Measurements from ENCODE around the gene CFAP251.
"Not testable (repeated sequence)": the region's sequence is repeated elsewhere in the genome, so short reads cannot be mapped to it uniquely, and the experiment has no call there.

DNA sequence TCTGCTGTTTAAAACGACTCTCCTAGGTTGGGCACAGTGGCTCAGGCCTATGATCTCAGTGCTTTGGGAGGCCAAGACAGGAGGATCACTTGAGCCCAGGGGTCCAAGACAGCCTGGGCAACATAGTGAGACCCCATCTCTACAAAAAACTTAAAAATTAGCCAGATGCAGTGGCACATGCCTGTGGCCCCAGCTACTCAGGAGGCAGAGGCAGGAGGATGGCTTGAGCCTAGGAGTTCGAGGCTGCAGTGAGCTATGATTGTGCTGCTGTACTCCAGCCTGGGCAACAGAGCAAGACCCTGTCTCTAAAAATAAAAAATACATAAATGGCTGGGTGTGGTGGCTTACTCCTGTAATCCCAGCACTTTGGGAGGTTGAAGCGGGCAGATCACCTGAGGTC lies 123.1 kb downstream of the CFAP251 start:
- TF ChIP-seq, protein P1, sequence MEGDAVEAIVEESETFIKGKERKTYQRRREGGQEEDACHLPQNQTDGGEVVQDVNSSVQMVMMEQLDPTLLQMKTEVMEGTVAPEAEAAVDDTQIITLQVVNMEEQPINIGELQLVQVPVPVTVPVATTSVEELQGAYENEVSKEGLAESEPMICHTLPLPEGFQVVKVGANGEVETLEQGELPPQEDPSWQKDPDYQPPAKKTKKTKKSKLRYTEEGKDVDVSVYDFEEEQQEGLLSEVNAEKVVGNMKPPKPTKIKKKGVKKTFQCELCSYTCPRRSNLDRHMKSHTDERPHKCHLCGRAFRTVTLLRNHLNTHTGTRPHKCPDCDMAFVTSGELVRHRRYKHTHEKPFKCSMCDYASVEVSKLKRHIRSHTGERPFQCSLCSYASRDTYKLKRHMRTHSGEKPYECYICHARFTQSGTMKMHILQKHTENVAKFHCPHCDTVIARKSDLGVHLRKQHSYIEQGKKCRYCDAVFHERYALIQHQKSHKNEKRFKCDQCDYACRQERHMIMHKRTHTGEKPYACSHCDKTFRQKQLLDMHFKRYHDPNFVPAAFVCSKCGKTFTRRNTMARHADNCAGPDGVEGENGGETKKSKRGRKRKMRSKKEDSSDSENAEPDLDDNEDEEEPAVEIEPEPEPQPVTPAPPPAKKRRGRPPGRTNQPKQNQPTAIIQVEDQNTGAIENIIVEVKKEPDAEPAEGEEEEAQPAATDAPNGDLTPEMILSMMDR (IDR thresholded peaks at IDR 0.05; ENCODE audit: extremely low read depth in 1 of 2, insufficient read depth in 1 of 2, low read depth in 1 of 2, low read length in 2 of 2), result not testable (repeated sequence)
- TF ChIP-seq EZH2 (IDR thresholded peaks at IDR 0.05; ENCODE audit: borderline replicate concordance, low read depth, low read length, severe bottlenecking); JUN (IDR thresholded peaks at IDR 0.05; ENCODE audit: borderline replicate concordance, insufficient read depth, insufficient read length, low read depth); POLR2AphosphoS5 (IDR thresholded peaks at IDR 0.05; ENCODE audit: insufficient read depth, low read depth, low read length); MYC (IDR thresholded peaks at IDR 0.05; ENCODE audit: low read depth, low read length); POLR2A (IDR thresholded peaks at IDR 0.05; ENCODE audit: low read depth, low read length); FOS (IDR thresholded peaks at IDR 0.05; ENCODE audit: borderline replicate concordance, insufficient read depth, low read length); GATA2 (IDR thresholded peaks at IDR 0.05; ENCODE audit: insufficient read depth, insufficient read length, low read depth, low read length): not testable (repeated sequence)
- TF ChIP-seq, protein P2, sequence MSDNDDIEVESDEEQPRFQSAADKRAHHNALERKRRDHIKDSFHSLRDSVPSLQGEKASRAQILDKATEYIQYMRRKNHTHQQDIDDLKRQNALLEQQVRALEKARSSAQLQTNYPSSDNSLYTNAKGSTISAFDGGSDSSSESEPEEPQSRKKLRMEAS (IDR thresholded peaks at IDR 0.05; ENCODE audit: insufficient read depth, insufficient read length), result not testable (repeated sequence)
